Peyer's patch (tissue), 4 donors: ENCODE results near the gene POU6F2. TPM values are rescaled to one million over a fixed set of nuclear protein-coding genes. Genes with fewer than 3 reads are reported as not detected.

Experiments used
- DNase-seq, 3 donors: peaks; one replicate each; pipeline ENCODE4 v3.0.0-alpha.2; 2017 to 2019
- H3K27ac ChIP-seq, 4 donors: fragments of 200-600 bp; sonication (generic); one replicate each; pipeline ENCODE4 v1.5.1; 2016 to 2019
- H3K27me3 ChIP-seq, 2 donors: fragments of 200-600 bp; sonication (generic); one replicate each; pipeline ENCODE4 v1.5.1; 2019
- H3K36me3 ChIP-seq, 3 donors: fragments of 200-600 bp; sonication (generic); one replicate each; pipeline ENCODE4 v1.5.1; 2016 to 2019
- H3K4me1 ChIP-seq, 4 donors: fragments of 200-600 bp; sonication (generic); one replicate each; pipeline ENCODE4 v1.5.1; 2016 to 2019
- H3K4me3 ChIP-seq, 4 donors: fragments of 200-600 bp; sonication (generic); 1 replicate in 3 of 4; 2 replicates in 1 of 4; pipeline ENCODE4 v1.5.1; 2016 to 2019; ENCODE audit warnings: mild to moderate bottlenecking in 1 of 4
- H3K9me3 ChIP-seq, 4 donors: fragments of 200-600 bp; sonication (generic); one replicate each; pipeline ENCODE4 v1.5.1; 2016 to 2019; ENCODE audit warnings: mild to moderate bottlenecking in 1 of 4
- POLR2A ChIP-seq, 2 donors: fragments of 450-650 bp; IDR thresholded peaks; one replicate each; pipeline ENCODE4 v1.5.1; 2017; ENCODE audit warnings: antibody characterized with exemption in 2 of 2, mild to moderate bottlenecking in 2 of 2, moderate library complexity in 2 of 2
- total RNA-seq, 4 donors: library from RNA; depleted of rRNA; stranded (reverse); fragments of >200 nt; gene quantifications; one replicate each; pipeline ENCODE4 v1.1.0, GENCODE V29; 2016
- TF ChIP-seq, protein P1 (sequence below), 6 experiments: fragments of 450-650 bp in 4 of 6; fragments of 200-600 bp in 2 of 6; sonication (generic) in 1 of 6; IDR thresholded peaks; one replicate each; pipeline ENCODE4 v1.5.1; 2017 to 2019; ENCODE audit warnings: antibody characterized with exemption in 6 of 6, mild to moderate bottlenecking in 3 of 6, moderate library complexity in 1 of 6

The POU6F2 gene
- total RNA-seq, 4 donors from 2014 or later: 0.80 to 1.3 (median 1.2) TPM; not detected in 1

- H3K9me3 ChIP-seq: no peaks in the 10 kb centered on the region
- no peaks in the 10 kb centered on the region for H3K36me3 ChIP-seq
- TF ChIP-seq POLR2A (IDR thresholded peaks at IDR 0.05): no peak
- TF ChIP-seq, protein P1, sequence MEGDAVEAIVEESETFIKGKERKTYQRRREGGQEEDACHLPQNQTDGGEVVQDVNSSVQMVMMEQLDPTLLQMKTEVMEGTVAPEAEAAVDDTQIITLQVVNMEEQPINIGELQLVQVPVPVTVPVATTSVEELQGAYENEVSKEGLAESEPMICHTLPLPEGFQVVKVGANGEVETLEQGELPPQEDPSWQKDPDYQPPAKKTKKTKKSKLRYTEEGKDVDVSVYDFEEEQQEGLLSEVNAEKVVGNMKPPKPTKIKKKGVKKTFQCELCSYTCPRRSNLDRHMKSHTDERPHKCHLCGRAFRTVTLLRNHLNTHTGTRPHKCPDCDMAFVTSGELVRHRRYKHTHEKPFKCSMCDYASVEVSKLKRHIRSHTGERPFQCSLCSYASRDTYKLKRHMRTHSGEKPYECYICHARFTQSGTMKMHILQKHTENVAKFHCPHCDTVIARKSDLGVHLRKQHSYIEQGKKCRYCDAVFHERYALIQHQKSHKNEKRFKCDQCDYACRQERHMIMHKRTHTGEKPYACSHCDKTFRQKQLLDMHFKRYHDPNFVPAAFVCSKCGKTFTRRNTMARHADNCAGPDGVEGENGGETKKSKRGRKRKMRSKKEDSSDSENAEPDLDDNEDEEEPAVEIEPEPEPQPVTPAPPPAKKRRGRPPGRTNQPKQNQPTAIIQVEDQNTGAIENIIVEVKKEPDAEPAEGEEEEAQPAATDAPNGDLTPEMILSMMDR (IDR thresholded peaks at IDR 0.05): no peak
- no peak overlapping the region for H3K4me3 ChIP-seq
- H3K27me3 ChIP-seq: no peaks in the 10 kb centered on the region
- H3K4me1 ChIP-seq: no peaks in the 10 kb centered on the region
- H3K27ac ChIP-seq: no peak overlapping the region
- no peak for DNase-seq
Observed at GRCh38 chr7:39400836-39401235, 423.1 kb downstream of the POU6F2 start.

DNA sequence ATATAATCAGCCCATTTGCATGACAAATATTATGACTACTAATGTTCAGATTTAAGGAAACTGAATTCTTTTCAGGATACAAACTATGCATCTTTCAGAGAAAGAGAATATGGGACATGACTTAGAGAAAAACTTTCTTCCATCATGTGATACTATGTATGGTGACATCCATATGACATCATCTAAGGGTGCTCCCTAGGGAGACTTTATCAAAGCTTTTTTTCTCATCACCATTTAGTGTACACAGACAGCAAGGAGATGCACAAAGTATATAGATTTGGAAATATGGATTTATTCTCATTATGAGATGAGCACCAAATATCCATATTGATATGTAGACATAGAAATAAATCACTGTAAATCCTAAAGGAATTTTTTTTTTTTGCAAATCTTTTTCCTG lies 424.3 kb downstream of the POU6F2 start:
- Histone ChIP-seq H3K9me3 (no peaks in the 10 kb centered on the region), H3K36me3 (no peaks in the 10 kb centered on the region), H3K4me1 (no peaks in the 10 kb centered on the region), H3K27ac (no peak overlapping the region), H3K4me3 (no peak overlapping the region), H3K27me3 (no peaks in the 10 kb centered on the region)
- DNase-seq: no peak
- TF ChIP-seq, protein P1 (IDR thresholded peaks at IDR 0.05): no peak
- no peak for TF ChIP-seq POLR2A (IDR thresholded peaks at IDR 0.05)

GRCh38 chr7:39404907-39405306 lies 427.2 kb downstream of the POU6F2 start:
- Histone ChIP-seq H3K9me3 (no peaks in the 10 kb centered on the region), H3K27me3 (no peaks in the 10 kb centered on the region), H3K36me3 (no peaks in the 10 kb centered on the region), H3K27ac (no peak overlapping the region), H3K4me1 (no peaks in the 10 kb centered on the region), H3K4me3 (no peak overlapping the region)
- TF ChIP-seq, protein P1 (IDR thresholded peaks at IDR 0.05): no peak
- TF ChIP-seq POLR2A (IDR thresholded peaks at IDR 0.05): no peak
- no peak for DNase-seq

- no peaks in the 10 kb centered on the region for H3K9me3 ChIP-seq
- TF ChIP-seq, protein P1 (IDR thresholded peaks at IDR 0.05): no peak
- no peak for TF ChIP-seq POLR2A (IDR thresholded peaks at IDR 0.05)
- DNase-seq: no peak
- no peaks in the 10 kb centered on the region for H3K27me3 ChIP-seq
- no peak overlapping the region for H3K4me3 ChIP-seq
- no peaks in the 10 kb centered on the region for H3K4me1 ChIP-seq
- no peaks in the 10 kb centered on the region for H3K36me3 ChIP-seq
- no peak overlapping the region for H3K27ac ChIP-seq
Observed at GRCh38 chr7:39405581-39405980, 427.9 kb downstream of the POU6F2 start.

- no peaks in the 10 kb centered on the region for H3K27me3 ChIP-seq
- no peak overlapping the region for H3K27ac ChIP-seq
- TF ChIP-seq, protein P1 (IDR thresholded peaks at IDR 0.05): no peak
- TF ChIP-seq POLR2A (IDR thresholded peaks at IDR 0.05): no peak
- DNase-seq: no peak
- no peak overlapping the region for H3K4me3 ChIP-seq
- no peaks in the 10 kb centered on the region for H3K9me3 ChIP-seq
- H3K36me3 ChIP-seq: no peaks in the 10 kb centered on the region
- no peaks in the 10 kb centered on the region for H3K4me1 ChIP-seq
Observed at GRCh38 chr7:39406467-39406866, 428.8 kb downstream of the POU6F2 start.

DNA sequence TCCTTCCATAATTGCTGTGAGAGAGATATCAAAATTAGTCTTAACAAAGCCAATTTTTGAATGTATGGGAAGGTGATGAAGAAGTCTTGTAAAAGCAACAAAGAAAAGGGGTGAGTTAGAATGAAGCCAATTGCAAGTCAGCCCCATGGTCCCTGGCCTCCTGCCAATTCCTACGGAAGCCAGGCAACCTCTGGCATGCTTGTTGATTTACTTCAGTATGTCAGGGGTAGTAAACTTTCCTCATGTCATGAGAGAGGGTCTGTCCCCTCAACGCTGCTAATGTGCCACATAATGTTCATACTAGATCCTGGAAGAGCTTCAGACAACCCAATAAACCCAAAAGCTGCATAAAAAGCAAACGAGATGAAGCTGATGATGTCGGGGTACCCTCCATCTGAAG lies 429.4 kb downstream of the POU6F2 start:
- TF ChIP-seq POLR2A (IDR thresholded peaks at IDR 0.05): no peak
- TF ChIP-seq, protein P1 (IDR thresholded peaks at IDR 0.05): no peak
- no peaks in the 10 kb centered on the region for H3K36me3 ChIP-seq
- H3K4me3 ChIP-seq: no peak overlapping the region
- H3K27ac ChIP-seq: no peak overlapping the region
- H3K4me1 ChIP-seq: no peaks in the 10 kb centered on the region
- no peak for DNase-seq
- H3K9me3 ChIP-seq: no peaks in the 10 kb centered on the region
- no peaks in the 10 kb centered on the region for H3K27me3 ChIP-seq
